Measurements from ENCODE around the gene SCARB1.

SCARB1 gene

GRCh38 chr12:124746649-124747425 is 116.8 kb downstream of the SCARB1 start:
- H3K4me3 Mint-ChIP-seq = no peak overlapping the region
- no peaks in the 10 kb centered on the region for H3K36me3 Mint-ChIP-seq (ENCODE audit: low read depth)
- H3K9me3 Mint-ChIP-seq = no peaks in the 10 kb centered on the region
- H3K27ac Mint-ChIP-seq = no peak overlapping the region
- H3K27me3 Mint-ChIP-seq = peaks cover 30% of the 10 kb centered on the region
- peaks cover 17% of the 10 kb centered on the region for H3K4me1 Mint-ChIP-seq (ENCODE audit: low read depth)

- Mint-ChIP-seq H3K4me1 (ENCODE audit: low read depth) (peaks cover 21% of the 10 kb centered on the region), H3K27me3 (peaks cover 22% of the 10 kb centered on the region), H3K36me3 (ENCODE audit: low read depth) (no peaks in the 10 kb centered on the region), H3K4me3 (no peak overlapping the region), H3K27ac (no peak overlapping the region), H3K9me3 (no peaks in the 10 kb centered on the region)
Measured at GRCh38 chr12:124745891-124746570, 117.6 kb downstream of the SCARB1 start.

- H3K27me3 Mint-ChIP-seq = peaks cover 19% of the 10 kb centered on the region
- no peaks in the 10 kb centered on the region for H3K36me3 Mint-ChIP-seq (ENCODE audit: low read depth)
- peak overlapping the region; percentile 10 for H3K27ac Mint-ChIP-seq
- peaks cover 26% of the 10 kb centered on the region for H3K4me1 Mint-ChIP-seq (ENCODE audit: low read depth)
- H3K4me3 Mint-ChIP-seq = peak overlapping the region; percentile 15
- H3K9me3 Mint-ChIP-seq = no peaks in the 10 kb centered on the region
Measured at GRCh38 chr12:124745465-124745890, 118.2 kb downstream of the SCARB1 start.

- Mint-ChIP-seq H3K4me3 (no peak overlapping the region), H3K27me3 (peaks cover 25% of the 10 kb centered on the region), H3K27ac (no peak overlapping the region), H3K36me3 (ENCODE audit: low read depth) (no peaks in the 10 kb centered on the region), H3K4me1 (ENCODE audit: low read depth) (peaks cover 32% of the 10 kb centered on the region), H3K9me3 (no peaks in the 10 kb centered on the region)
Measured at GRCh38 chr12:124744659-124745464, 118.8 kb downstream of the SCARB1 start.

GRCh38 chr12:124744273-124744640 is 119.4 kb downstream of the SCARB1 start:
- H3K4me3 Mint-ChIP-seq = no peak overlapping the region
- no peaks in the 10 kb centered on the region for H3K36me3 Mint-ChIP-seq (ENCODE audit: low read depth)
- H3K27me3 Mint-ChIP-seq = peaks cover 25% of the 10 kb centered on the region
- H3K27ac Mint-ChIP-seq = no peak overlapping the region
- H3K4me1 Mint-ChIP-seq (ENCODE audit: low read depth) = peaks cover 36% of the 10 kb centered on the region
- H3K9me3 Mint-ChIP-seq = no peaks in the 10 kb centered on the region

- Mint-ChIP-seq H3K27me3 (peaks cover 25% of the 10 kb centered on the region), H3K4me1 (ENCODE audit: low read depth) (peaks cover 41% of the 10 kb centered on the region), H3K27ac (no peak overlapping the region), H3K36me3 (ENCODE audit: low read depth) (no peaks in the 10 kb centered on the region), H3K9me3 (no peaks in the 10 kb centered on the region), H3K4me3 (no peak overlapping the region)
Measured at GRCh38 chr12:124743479-124744272, 120.0 kb downstream of the SCARB1 start.

GRCh38 chr12:124742678-124743077 is 121.0 kb downstream of the SCARB1 start:
- Mint-ChIP-seq H3K27ac (no peak overlapping the region), H3K9me3 (no peaks in the 10 kb centered on the region), H3K27me3 (peaks cover 24% of the 10 kb centered on the region), H3K4me1 (ENCODE audit: low read depth) (peaks cover 44% of the 10 kb centered on the region), H3K4me3 (no peak overlapping the region), H3K36me3 (ENCODE audit: low read depth) (no peaks in the 10 kb centered on the region)

GRCh38 chr12:124742111-124742510 is 121.6 kb downstream of the SCARB1 start:
- H3K27me3 Mint-ChIP-seq = peaks cover 22% of the 10 kb centered on the region
- H3K36me3 Mint-ChIP-seq (ENCODE audit: low read depth) = no peaks in the 10 kb centered on the region
- H3K4me1 Mint-ChIP-seq (ENCODE audit: low read depth) = peaks cover 45% of the 10 kb centered on the region
- H3K4me3 Mint-ChIP-seq = no peak overlapping the region
- no peaks in the 10 kb centered on the region for H3K9me3 Mint-ChIP-seq
- H3K27ac Mint-ChIP-seq = no peak overlapping the region

- H3K4me1 Mint-ChIP-seq (ENCODE audit: low read depth) = peaks cover 48% of the 10 kb centered on the region
- H3K36me3 Mint-ChIP-seq (ENCODE audit: low read depth) = no peaks in the 10 kb centered on the region
- H3K27ac Mint-ChIP-seq = no peak overlapping the region
- H3K9me3 Mint-ChIP-seq = no peaks in the 10 kb centered on the region
- H3K27me3 Mint-ChIP-seq = peaks cover 18% of the 10 kb centered on the region
- no peak overlapping the region for H3K4me3 Mint-ChIP-seq
Measured at GRCh38 chr12:124741211-124741610, 122.5 kb downstream of the SCARB1 start.

- H3K4me3 Mint-ChIP-seq = no peak overlapping the region
- H3K36me3 Mint-ChIP-seq (ENCODE audit: low read depth) = no peaks in the 10 kb centered on the region
- peaks cover 47% of the 10 kb centered on the region for H3K4me1 Mint-ChIP-seq (ENCODE audit: low read depth)
- no peaks in the 10 kb centered on the region for H3K9me3 Mint-ChIP-seq
- H3K27ac Mint-ChIP-seq = no peak overlapping the region
- peaks cover 15% of the 10 kb centered on the region for H3K27me3 Mint-ChIP-seq
Measured at GRCh38 chr12:124740691-124741137, 123.0 kb downstream of the SCARB1 start.

GRCh38 chr12:124739953-124740561 is 123.6 kb downstream of the SCARB1 start:
- Mint-ChIP-seq H3K4me1 (ENCODE audit: low read depth) (peaks cover 45% of the 10 kb centered on the region), H3K9me3 (no peaks in the 10 kb centered on the region), H3K27me3 (peaks cover 10% of the 10 kb centered on the region), H3K27ac (no peak overlapping the region), H3K36me3 (ENCODE audit: low read depth) (no peaks in the 10 kb centered on the region), H3K4me3 (no peak overlapping the region)

GRCh38 chr12:124738636-124739467 is 124.8 kb downstream of the SCARB1 start:
- H3K27me3 Mint-ChIP-seq = peaks cover 7% of the 10 kb centered on the region
- peaks cover 45% of the 10 kb centered on the region for H3K4me1 Mint-ChIP-seq (ENCODE audit: low read depth)
- no peaks in the 10 kb centered on the region for H3K36me3 Mint-ChIP-seq (ENCODE audit: low read depth)
- H3K27ac Mint-ChIP-seq = no peak overlapping the region
- H3K4me3 Mint-ChIP-seq = no peak overlapping the region
- H3K9me3 Mint-ChIP-seq = no peaks in the 10 kb centered on the region

- Mint-ChIP-seq H3K9me3 (no peaks in the 10 kb centered on the region), H3K36me3 (ENCODE audit: low read depth) (no peaks in the 10 kb centered on the region), H3K4me3 (no peak overlapping the region), H3K27me3 (peaks cover 7% of the 10 kb centered on the region), H3K27ac (peak overlapping the region; percentile 15), H3K4me1 (ENCODE audit: low read depth) (peaks cover 45% of the 10 kb centered on the region)
Measured at GRCh38 chr12:124737772-124738635, 125.7 kb downstream of the SCARB1 start.

Measured in stimulated activated naive CD8-positive, alpha-beta T cell treated with anti-CD3 and anti-CD28 coated beads, Interleukin-15, Interleukin-2, amounts not matched to agents 100 ng/mL and 50 ng/mL, for 24 hours (primary cell).